ENCODE measurements around the gene BPIFB4. TPM values are rescaled to one million over a fixed set of nuclear protein-coding genes. Genes with fewer than 3 reads are reported as not detected.

The BPIFB4 gene
- not detected in 2 replicates for total RNA-seq

DNA sequence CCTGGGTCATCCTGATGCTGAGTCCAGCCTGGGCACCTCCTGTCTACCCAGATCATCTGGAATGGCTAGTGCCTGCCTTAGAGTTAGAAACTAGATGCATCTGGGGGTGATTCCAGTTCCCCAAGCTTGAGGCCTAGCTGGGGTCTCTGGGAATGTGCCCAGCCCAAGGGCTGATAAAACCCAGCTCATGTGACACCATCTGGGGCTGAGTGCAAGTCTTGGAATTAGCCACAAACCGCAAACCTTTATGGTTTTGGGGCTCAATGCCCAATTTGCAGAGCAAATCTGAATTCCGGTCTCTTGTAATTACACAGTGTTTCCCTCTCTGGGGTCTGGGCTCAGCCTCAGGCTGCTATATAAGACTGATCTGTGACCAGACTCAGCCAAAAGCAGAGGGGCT, at the start of gene BPIFB4:
TSS of gene BPIFB4 (plus strand) at position 385 of the 400 bp plus-strand sequence. CDS start 1,884 bp downstream, outside the sequence.

DNA sequence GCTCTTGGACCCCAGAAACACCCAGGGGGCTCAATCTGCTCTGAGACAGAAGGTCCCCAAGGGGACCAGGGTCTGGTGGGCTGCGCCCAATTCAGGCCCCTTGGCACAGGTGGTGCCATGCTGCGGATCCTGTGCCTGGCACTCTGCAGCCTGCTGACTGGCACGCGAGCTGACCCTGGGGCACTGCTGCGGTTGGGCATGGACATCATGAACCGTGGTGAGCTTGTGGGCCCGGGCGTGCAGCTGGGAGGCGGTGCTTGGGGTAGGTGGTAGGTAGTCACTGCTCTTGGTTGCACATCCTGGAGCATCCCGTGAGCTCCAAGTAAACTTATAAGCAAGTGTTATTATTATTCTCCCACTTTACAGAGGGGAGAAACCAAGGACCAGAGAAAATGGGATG, 47.9 kb upstream of the BPIFB4 start, which contains the start of gene BPIFB6:
TSS of gene BPIFB6 (plus strand) at position 118 of the 400 bp plus-strand sequence. CDS start at position 118, 0 bp downstream.

DNA sequence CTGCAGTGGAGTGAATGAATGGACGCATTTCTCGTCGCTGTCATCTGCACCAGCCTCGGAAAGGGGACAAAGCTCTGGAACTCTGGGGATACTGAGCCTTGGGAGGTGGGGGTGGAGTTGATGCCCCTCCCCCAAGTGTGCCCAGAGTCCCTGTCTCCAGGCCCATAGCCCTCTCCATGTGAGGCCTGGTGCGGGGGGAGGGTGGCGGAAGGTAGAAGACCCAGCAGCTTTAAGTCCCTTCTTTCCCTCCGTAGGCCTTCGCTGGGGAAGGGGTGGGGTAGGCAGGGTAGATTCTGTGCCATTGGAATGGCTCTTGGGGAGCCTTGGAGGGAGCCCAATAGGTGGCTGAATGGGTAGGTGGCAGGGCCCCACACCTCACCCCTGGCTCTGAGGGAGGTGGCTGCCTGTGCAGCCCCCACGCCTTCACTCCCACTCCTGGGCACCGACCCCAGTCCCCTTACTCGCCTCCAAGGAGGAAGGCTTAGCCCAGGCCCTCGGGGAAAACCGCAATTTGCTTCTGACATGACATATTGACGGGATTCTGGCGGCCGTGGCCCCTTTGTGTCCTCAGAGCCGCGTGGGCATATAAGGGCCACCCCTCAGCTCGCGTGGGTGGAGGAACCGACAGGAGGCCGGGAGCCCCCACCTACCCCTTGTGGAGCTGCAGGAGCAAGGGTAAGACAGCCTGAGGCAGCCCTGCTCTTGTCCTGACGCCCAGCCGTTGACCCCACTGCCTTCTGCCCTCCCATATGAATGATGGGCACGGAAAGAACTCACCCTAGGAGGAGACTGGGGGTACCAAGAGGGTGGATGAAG, 25.9 kb upstream of the BPIFB4 start, which contains the start of gene BPIFB3:
TSS of gene BPIFB3 (plus strand) at position 613 of the 816 bp plus-strand sequence. CDS start 1,533 bp downstream, outside the sequence.

Other genes starting within 250 kb of the BPIFB4 start
- gene EFCAB8, start 220.7 kb upstream of the BPIFB4 start, total RNA-seq, result not detected in 2 replicates
- gene SUN5, start 75.2 kb upstream of the BPIFB4 start, total RNA-seq, result not detected in 2 replicates
- not detected in 2 replicates for gene BPIFB2, start 71.9 kb upstream of the BPIFB4 start, total RNA-seq
- not detected in 2 replicates for gene BPIFB6, start 48.0 kb upstream of the BPIFB4 start, total RNA-seq
- not detected in 2 replicates for gene BPIFB3, start 25.7 kb upstream of the BPIFB4 start, total RNA-seq
- gene BPIFA2, start 88.5 kb downstream of the BPIFB4 start, total RNA-seq, result not detected in 2 replicates
- not detected in 2 replicates for gene BPIFA3, start 137.7 kb downstream of the BPIFB4 start, total RNA-seq
- 0.35 and 0.42 TPM in 2 replicates for gene BPIFA1, start 156.4 kb downstream of the BPIFB4 start, total RNA-seq
- gene BPIFB1, start 203.6 kb downstream of the BPIFB4 start, total RNA-seq, result not detected in 2 replicates

Data from airway epithelial cell (primary cell).